ENCODE results near the gene ANKRD33B.
"Not testable (repeated sequence)": the region's sequence is repeated elsewhere in the genome, so short reads cannot be mapped to it uniquely, and the experiment has no call there.

GRCh38 chr5:10638723-10639122 is 74.9 kb downstream of the ANKRD33B start:
- TF ChIP-seq, protein P1, sequence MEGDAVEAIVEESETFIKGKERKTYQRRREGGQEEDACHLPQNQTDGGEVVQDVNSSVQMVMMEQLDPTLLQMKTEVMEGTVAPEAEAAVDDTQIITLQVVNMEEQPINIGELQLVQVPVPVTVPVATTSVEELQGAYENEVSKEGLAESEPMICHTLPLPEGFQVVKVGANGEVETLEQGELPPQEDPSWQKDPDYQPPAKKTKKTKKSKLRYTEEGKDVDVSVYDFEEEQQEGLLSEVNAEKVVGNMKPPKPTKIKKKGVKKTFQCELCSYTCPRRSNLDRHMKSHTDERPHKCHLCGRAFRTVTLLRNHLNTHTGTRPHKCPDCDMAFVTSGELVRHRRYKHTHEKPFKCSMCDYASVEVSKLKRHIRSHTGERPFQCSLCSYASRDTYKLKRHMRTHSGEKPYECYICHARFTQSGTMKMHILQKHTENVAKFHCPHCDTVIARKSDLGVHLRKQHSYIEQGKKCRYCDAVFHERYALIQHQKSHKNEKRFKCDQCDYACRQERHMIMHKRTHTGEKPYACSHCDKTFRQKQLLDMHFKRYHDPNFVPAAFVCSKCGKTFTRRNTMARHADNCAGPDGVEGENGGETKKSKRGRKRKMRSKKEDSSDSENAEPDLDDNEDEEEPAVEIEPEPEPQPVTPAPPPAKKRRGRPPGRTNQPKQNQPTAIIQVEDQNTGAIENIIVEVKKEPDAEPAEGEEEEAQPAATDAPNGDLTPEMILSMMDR (optimal IDR thresholded peaks at IDR 0.05 in 1 of 3, IDR thresholded peaks at IDR 0.05 in 1 of 3, conservative IDR thresholded peaks at IDR 0.05 in 1 of 3; ENCODE audit: extremely low read depth in 1 of 3, insufficient read depth in 2 of 3, low read length in 3 of 3) = not testable (repeated sequence)
- TF ChIP-seq EZH2 (IDR thresholded peaks at IDR 0.05; ENCODE audit: low read length) = not testable (repeated sequence)

All from keratinocyte (primary cell).